Gastroesophageal sphincter (tissue), 4 donors: ENCODE data around the gene CERS1. TPM values are rescaled to one million over a fixed set of nuclear protein-coding genes. Genes with fewer than 3 reads are reported as not detected.
"Not testable (repeated sequence)": the region's sequence is repeated elsewhere in the genome, so short reads cannot be mapped to it uniquely, and the experiment has no call there.

Source experiments
- ATAC-seq: fragments of 150-250 bp; one replicate; pipeline ENCODE4 v1.9.1; 2016; ENCODE audit warnings: mild to moderate bottlenecking, moderate library complexity
- H3K27ac ChIP-seq, 4 donors: fragments of 200-600 bp; sonication (generic) in 3 of 4; 1 replicate in 3 of 4; 2 replicates in 1 of 4; pipeline ENCODE4 v1.5.1; 2016 to 2019
- H3K27me3 ChIP-seq: fragments of 200-600 bp; sonication (generic); one replicate; pipeline ENCODE4 v1.5.1; 2019
- H3K36me3 ChIP-seq, 2 donors: fragments of 200-600 bp; sonication (generic); one replicate each; pipeline ENCODE4 v1.5.1; 2019; ENCODE audit warnings: control low read depth in 1 of 2
- H3K4me1 ChIP-seq, 3 donors: fragments of 200-600 bp; sonication (generic); 1 replicate in 2 of 3; 2 replicates in 1 of 3; pipeline ENCODE4 v1.5.1; 2016 to 2019; ENCODE audit warnings: control low read depth in 2 of 3
- H3K4me3 ChIP-seq, 2 donors: fragments of 200-600 bp; sonication (generic); one replicate each; pipeline ENCODE4 v1.5.1; 2019; ENCODE audit warnings: mild to moderate bottlenecking in 1 of 2, moderate library complexity in 1 of 2
- H3K9me3 ChIP-seq, 3 donors: fragments of 200-600 bp; sonication (generic); one replicate each; pipeline ENCODE4 v1.5.1; 2017 to 2019; ENCODE audit warnings: control low read depth in 2 of 3
- EP300 ChIP-seq: sonication (generic); formaldehyde crosslinking; IDR thresholded peaks from one replicate; pipeline ENCODE4 v1.6.1; 2017; ENCODE audit warnings: antibody characterized with exemption, mild to moderate bottlenecking
- POLR2A ChIP-seq, 2 donors: fragments of 450-650 bp; IDR thresholded peaks; one replicate each; pipeline ENCODE4 v1.6.1; 2017; ENCODE audit warnings: antibody characterized with exemption in 2 of 2, mild to moderate bottlenecking in 2 of 2, moderate library complexity in 1 of 2
- POLR2AphosphoS5 ChIP-seq: sonication (generic); formaldehyde crosslinking; IDR thresholded peaks from one replicate; pipeline ENCODE4 v1.6.1; 2017; ENCODE audit warnings: antibody characterized with exemption
- WGBS, 2 donors: methylation state at CpG; one replicate each; pipeline ENCODE4 v1.1.5; 2018; ENCODE audit warnings: low coverage in 1 of 2; 5-methylcytosine and 5-hydroxymethylcytosine counted together
- total RNA-seq, 4 donors: library from RNA; depleted of rRNA; stranded (reverse); fragments of >200 nt; gene quantifications; one replicate each; pipeline ENCODE4 v1.1.0, GENCODE V29; 2016
- TF ChIP-seq, protein P1 (sequence below), 4 experiments: fragments of 200-600 bp in 2 of 4; fragments of 450-650 bp in 2 of 4; sonication (generic) in 1 of 4; IDR thresholded peaks; one replicate each; pipeline ENCODE4 v1.5.1; 2017 to 2019; ENCODE audit warnings: antibody characterized with exemption in 4 of 4, mild to moderate bottlenecking in 2 of 4, moderate library complexity in 2 of 4

Gene CERS1
- total RNA-seq, 4 donors from 2014 or later, result 0.73 to 1.3 (median 0.81) TPM; not detected in 1

DNA sequence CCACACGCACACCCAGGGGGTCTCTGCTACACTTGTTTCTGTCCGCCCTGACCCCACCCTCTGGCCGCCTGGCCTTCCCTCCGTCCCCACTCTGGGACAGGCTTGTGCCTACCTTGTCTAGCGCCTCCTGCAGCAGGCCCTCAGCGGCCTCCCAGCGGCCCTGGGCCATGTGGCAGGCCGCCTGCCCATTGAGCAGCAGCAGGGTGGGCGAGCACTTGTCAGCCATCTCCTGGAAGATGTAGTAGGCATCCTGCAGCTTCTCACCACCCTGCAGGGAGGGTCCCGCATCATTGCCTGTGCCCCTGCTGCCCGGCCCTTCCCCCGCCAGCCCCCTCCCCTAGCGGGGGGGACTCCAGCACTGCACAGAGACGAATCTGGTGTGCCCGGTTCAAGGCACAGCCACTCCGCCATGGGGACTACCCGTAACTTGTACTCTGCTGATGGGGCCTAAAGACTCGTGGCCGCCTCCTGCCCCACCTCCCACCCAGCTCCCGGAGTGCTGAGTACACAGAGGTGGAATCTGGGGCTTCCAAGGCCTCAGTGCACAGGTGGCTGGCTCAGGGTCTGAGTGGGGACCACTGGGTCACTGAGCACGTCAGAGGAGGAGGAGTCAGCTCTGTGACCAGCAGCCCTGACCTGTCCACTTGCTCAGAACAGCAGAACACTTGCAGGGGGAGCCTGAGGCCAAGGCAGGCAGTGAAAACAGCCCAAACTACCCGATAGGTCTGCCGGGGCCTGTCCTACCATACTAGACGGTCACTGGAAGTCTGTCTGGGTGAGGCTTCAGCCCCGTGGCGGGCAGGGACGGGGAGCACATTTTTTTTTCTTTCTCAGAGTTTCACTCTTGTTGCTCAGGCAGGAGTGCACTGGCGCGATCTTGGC, 7.4 kb upstream of the CERS1 start:
- ATAC-seq, result no peak
- Histone ChIP-seq H3K4me3 (no peak overlapping the region), H3K9me3 (no peaks in the 10 kb centered on the region), H3K36me3 (peaks cover 0 to 97% of the 10 kb centered on the region in 2 donors), H3K27me3 (no peaks in the 10 kb centered on the region), H3K4me1 (no peaks in the 10 kb centered on the region), H3K27ac (no peak overlapping the region)
- TF ChIP-seq EP300 (no peak), POLR2A (IDR thresholded peaks at IDR 0.05) (no peak), POLR2AphosphoS5 (no peak)
- TF ChIP-seq, protein P1, sequence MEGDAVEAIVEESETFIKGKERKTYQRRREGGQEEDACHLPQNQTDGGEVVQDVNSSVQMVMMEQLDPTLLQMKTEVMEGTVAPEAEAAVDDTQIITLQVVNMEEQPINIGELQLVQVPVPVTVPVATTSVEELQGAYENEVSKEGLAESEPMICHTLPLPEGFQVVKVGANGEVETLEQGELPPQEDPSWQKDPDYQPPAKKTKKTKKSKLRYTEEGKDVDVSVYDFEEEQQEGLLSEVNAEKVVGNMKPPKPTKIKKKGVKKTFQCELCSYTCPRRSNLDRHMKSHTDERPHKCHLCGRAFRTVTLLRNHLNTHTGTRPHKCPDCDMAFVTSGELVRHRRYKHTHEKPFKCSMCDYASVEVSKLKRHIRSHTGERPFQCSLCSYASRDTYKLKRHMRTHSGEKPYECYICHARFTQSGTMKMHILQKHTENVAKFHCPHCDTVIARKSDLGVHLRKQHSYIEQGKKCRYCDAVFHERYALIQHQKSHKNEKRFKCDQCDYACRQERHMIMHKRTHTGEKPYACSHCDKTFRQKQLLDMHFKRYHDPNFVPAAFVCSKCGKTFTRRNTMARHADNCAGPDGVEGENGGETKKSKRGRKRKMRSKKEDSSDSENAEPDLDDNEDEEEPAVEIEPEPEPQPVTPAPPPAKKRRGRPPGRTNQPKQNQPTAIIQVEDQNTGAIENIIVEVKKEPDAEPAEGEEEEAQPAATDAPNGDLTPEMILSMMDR (IDR thresholded peaks at IDR 0.05), result no peak
- WGBS, 2 donors, result 67 to 81% methylated on average over 3 to 11 of the region's 29 CpGs

DNA sequence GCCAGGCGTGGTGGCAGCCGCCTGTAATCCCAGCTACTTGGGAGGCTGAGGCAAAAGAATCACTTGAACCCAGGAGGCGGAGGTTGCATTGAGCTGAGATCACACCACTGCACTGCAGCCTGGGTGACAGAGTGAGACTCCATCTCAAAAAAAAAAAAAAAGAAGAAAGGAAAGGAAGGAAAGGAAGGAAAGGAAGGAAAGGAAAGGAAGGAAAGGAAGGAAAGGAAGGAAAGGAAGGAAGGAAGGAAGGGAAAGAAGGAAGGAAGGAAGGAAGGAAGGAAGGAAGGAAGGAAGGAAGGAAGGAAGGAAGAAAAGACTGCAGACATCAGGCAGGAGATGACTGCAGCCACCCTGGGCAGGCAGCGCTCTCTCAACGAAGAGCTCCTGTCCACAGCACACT, 6.6 kb upstream of the CERS1 start:
- H3K36me3 ChIP-seq, result peaks cover 0 to 91% of the 10 kb centered on the region in 2 donors

DNA sequence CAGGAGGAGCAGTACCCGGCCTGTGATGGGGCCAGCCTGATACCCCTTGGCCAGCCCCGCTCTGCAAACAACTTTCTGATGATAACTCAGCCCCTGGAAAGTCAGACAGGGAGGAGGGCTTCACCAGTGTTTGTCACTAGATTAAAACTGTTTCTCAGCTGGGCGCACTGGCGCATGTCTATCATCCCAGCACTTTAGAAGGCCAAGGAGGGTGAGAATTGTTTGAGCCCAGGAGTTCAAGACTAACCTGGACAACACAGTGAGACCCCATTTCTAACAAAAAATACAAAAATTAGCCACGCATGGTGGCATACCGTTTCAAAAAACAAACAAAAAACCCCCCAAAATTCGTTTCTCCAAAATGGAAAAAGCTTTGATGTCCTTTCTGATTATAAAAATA, 5.5 kb upstream of the CERS1 start:
- TF ChIP-seq, protein P1 (IDR thresholded peaks at IDR 0.05), result no peak
- TF ChIP-seq POLR2A (IDR thresholded peaks at IDR 0.05), result no peak
- H3K9me3 ChIP-seq, result no peaks in the 10 kb centered on the region
- H3K27me3 ChIP-seq, result peaks cover 15% of the 10 kb centered on the region
- no peak overlapping the region for H3K4me3 ChIP-seq
- H3K27ac ChIP-seq, result no peak overlapping the region
- H3K4me1 ChIP-seq, result peaks cover 0 to 2% (median 0%) of the 10 kb centered on the region in 3 donors
- no peak for ATAC-seq
- H3K36me3 ChIP-seq, result peaks cover 0 to 81% of the 10 kb centered on the region in 2 donors
- WGBS, 2 donors, result 83 to 93% methylated on average over 4 to 5 of the region's 7 CpGs

More for the DNA sequence above, 6.6 kb upstream of the CERS1 start:
- not testable (repeated sequence) for H3K27me3 ChIP-seq, ATAC-seq, H3K27ac ChIP-seq, H3K4me3 ChIP-seq, H3K4me1 ChIP-seq, H3K9me3 ChIP-seq
- 90% methylated on average over 3 of the region's 5 CpGs; no CpG with 5 or more reads in 1 of the 2 donors for WGBS, 2 donors

DNA sequence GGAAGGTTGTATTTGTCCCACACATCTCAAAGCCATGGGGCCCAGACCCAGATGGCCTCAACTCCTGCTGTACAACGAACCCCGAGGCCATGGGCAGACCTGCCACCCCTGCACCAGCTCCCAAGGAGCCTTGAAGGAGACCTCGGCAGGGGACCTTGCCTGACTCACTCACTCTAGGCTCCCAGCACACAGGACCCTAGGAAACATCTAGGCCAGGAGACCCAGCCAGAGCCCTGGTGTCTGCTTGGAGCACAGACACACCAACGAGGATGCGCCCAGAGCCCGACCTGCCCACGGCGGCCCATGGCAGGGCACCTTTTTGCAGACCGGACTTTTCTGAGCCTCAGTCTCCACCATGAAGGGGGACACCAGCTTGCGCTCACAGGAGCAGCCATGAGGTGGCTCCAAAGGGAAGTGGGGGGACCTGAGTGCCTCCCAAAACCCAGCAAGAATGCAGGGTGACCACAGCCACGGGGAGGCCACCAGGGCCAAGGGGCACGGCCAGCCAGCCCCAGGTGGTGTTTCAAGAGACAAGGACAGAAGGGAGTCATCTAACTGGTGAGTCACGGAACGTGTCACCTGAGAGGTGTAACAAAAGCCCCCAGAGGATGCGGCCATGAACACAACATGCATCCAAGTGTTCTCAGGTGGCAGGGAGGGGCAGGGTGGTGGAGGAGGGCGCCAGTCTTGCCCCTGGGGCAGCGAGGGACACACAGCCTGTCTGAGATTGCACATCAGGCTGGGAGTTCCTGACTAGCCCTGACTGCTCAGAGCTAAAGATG, 4.9 kb upstream of the CERS1 start:
- no peak for ATAC-seq
- Histone ChIP-seq H3K4me1 (peaks cover 0 to 7% (median 0%) of the 10 kb centered on the region in 3 donors), H3K36me3 (peaks cover 0 to 75% of the 10 kb centered on the region in 2 donors), H3K27ac (no peak overlapping the region), H3K4me3 (no peak overlapping the region), H3K9me3 (no peaks in the 10 kb centered on the region), H3K27me3 (peaks cover 19% of the 10 kb centered on the region)
- 88 to 93% methylated on average over 3 of the region's 17 CpGs for WGBS, 2 donors
- TF ChIP-seq, protein P1 (IDR thresholded peaks at IDR 0.05), result no peak

DNA sequence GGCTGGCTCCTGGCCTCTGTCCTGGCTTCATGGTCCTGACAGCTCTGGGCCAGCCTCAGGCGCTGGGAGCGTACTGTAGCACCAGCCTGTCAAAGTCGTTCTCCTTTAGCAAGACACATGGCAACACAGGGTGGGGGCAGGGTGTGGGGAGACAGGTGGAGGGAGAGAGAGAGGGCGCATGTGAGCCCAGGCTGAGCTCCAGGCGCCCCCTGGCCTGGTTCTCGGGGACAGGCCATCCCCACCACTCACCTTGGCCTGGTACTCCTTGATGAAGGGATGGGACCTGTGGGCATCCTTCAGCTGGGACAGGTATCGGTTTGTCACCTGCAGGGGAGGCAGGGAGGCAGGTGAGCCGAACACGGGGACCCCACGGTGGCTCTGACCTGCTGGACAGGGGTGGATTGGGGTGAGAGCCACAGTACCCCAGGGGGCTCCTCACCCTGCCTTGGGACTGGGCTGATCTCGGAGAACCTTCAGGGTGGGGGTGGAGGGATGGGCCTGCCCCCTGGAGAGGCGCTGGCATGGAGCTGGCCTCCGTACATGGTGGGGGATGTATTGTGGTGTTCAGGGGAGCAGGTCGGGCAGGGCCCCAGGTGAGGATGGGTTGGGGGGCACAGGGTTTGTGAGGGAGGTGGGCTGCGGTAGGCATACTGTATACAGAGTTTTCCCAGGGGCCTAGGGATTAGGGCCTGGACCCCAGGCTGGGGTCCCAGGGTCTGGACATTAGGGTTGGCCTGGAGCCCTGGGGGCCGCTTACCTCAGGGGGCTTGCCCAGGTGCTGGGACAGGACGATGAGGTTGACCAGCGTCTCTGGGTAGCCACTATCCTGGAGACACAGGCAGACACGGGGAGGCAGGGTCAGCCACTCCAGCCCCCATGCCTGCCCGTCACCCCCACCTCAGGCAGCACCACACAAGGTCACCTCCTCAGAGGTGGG, 3.9 kb upstream of the CERS1 start:
- H3K9me3 ChIP-seq, result no peaks in the 10 kb centered on the region
- H3K4me1 ChIP-seq, result peaks cover 0 to 15% (median 7%) of the 10 kb centered on the region in 3 donors
- H3K4me3 ChIP-seq, result no peak overlapping the region
- ATAC-seq, result no peak
- H3K27ac ChIP-seq, result no peak overlapping the region
- 71 to 80% methylated on average over 1 to 4 of the region's 20 CpGs for WGBS, 2 donors
- peaks cover 0 to 65% of the 10 kb centered on the region in 2 donors for H3K36me3 ChIP-seq
- H3K27me3 ChIP-seq, result peaks cover 28% of the 10 kb centered on the region
- TF ChIP-seq POLR2AphosphoS5 (no peak), POLR2A (IDR thresholded peaks at IDR 0.05) (no peak), EP300 (no peak)
- TF ChIP-seq, protein P1 (IDR thresholded peaks at IDR 0.05), result no peak
